Middle frontal gyrus (tissue), 1 donor: ENCODE measurements around the gene NOD1.

Experiments
- DNase-seq: peaks from one replicate; pipeline ENCODE4 v3.0.0-alpha.2; 2015; ENCODE audit warnings: low spot score; ENCODE audit errors: extremely low spot score

Gene NOD1

DNA sequence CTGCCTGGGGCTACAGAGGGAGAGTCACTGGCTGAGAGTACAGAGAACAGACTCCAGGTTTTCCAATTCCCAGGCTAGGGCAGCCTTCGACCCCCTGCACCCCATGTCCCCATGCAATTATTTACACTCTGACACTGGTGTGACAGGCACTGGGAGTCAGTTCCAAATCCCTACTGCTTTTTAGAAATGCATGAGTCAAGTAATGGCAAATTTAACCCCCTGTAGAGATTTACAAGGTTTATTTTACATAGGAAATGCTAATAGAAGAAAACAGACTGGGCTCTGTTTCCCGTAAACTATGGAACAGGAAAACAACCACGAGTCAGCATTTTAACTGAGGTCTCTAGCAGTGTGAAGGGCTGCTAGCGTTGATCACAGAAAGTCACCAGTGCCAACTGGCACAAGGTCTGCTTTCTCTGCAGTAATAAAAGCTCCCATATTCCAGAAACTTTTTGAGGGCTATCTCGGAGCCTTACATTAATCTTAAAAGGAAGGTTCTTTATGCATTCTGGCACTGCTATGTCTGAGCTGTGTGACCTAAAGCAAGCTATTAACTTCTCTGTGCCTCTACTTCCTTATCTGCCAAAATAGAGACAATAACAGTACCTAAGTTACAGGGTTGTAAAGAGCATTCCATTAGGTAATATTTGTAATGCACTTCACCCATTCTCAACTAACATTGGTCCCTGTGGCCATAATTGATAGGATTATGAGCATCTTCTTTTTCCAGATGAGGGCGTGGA is 28.2 kb downstream of the NOD1 start:
- no peak for DNase-seq

DNA sequence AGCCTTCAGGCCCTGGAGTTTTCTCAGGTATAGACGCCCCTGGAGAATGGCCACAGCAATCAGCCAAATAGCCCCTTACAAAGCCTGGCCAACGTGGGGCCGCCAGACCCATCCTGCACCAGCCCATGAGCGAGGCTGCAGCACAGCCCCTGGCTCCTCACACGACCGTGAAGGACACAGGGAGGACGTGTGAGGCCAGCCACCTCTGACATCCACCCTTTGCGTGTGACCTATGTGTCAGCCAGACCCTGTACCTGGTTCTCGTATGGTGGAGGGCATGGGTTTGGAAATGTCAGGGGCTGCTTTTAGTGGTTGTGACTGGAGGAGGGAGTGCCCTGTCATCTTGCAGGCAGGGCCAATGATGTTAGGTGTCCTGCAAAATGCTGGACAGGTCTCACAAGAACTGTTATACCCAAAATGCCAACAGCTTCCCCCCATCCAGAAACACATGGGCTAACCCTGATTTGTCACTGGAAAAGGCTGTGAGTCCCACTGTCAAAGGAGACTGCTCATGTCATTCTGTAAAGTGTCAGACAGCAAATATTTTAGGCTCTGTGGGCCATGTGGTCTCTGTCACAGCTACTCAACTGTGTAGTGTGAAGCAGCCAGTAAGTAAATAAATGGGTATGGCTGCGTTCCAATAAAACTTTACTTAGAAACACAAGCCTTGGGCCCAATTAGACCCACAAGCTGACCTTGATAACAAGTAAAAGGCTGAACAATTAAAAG is 30.0 kb downstream of the NOD1 start:
- DNase-seq, result no peak

DNA sequence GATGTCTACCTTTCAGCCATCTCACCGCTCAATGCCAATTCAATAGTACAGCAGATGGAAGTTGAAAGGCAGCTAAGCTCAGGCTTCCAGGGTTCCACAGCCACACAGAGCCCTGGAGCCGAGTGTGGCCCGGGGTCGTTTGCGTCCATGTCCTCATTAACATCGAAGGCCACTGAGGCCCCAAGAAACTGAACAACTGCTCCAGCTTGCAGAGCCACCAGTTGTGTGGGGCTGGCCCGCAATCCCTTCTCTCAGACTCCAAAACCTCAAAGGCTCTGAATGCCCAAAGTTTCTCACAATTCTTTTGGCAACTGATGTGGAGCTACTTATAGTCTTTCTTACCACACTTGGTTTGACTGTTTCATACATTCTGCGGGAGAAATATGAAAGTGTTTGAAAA is 31.1 kb downstream of the NOD1 start:
- DNase-seq, result no peak

DNA sequence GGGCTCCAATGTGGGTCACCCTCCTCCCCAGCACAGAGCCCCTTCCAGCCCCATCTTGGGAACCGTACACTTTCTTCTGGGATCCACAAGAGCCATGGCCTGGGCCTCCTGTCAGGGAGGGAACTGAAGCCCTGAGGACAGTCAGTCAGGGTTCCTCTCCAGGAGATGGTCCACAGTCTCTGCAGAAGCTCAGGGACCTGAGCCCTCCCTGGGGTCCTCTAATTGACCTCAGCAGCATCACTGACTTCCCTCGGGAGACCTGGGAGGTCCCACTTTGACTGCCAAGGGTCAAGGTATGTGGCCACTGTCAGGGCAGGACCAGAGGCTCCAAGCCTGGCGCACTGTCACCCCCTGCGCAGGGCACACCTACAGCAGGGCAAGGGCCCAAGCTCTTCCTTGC is 32.3 kb downstream of the NOD1 start:
- DNase-seq, result no peak

DNA sequence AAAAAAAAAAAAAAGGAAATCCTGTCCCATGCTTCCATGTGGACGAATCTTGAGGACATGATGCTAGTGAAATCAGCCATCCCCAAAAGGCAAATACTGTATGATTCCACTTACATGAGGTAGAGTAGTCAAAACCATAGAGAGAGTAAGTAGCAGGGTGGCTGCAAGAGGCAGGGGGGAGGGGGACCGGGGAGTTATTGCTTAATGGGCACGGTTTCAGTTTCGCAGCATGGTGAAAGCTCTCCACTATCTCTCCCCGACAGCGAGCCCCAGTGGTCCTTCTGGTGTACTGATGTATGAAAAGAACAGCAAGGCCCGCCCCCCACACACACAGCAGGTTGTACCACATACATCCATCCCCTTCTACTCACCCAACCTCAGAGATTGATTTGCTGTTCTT is 32.8 kb downstream of the NOD1 start:
- no peak for DNase-seq

DNA sequence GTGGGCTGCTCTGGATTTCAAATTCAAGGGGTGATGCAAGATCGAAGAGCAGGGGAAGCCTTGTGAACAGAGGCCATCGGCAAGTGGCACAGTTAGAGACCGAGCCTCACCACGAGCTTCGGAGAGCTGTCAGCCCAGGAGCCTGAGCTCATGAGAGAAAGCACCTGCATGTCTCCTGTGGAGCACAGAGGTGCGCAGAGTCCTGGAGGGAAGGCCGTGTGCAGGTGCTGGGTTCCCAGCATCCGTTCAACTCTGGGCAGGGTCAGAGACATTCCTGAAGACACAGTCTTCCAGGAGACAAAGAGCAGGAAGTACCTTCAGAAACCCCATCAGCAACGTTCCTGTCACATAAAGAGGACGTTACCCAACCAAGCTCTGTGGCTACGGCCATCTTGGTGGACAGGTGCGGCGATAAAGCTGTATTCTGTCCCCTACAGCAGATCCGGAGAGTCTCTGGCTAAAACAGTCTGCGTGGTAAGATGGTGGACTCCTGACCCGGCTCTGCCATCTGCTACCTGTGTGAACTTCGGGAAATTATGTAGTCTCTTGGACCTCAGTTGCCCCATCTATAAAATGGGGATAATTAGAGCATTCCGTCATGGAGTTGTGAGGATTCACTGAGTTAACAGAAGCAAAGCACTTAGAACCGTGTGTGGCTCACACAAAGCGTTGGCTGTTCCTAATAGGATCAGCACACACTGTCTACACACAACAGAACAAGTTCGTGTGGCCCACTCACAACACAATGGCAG is 40.6 kb downstream of the NOD1 start:
- no peak for DNase-seq

DNA sequence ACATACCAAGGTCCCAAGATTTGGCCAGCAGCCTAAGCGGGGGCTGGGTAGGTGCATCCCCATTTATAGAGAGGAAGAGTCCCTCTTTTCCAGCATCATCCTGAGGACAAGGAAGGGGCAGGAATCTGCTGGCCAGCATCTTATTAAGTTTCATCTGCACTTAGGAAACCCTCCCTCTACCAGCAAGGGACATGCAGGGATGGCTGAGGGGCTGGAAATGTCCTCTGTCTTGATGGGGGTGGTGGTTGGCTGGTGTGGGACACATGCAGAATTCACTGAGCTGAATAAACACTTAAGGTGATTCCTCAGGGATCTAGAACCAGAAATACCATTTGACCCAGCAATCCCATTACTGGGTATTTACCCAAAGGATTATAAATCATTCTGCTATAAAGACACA is 42.1 kb downstream of the NOD1 start:
- no peak for DNase-seq

DNA sequence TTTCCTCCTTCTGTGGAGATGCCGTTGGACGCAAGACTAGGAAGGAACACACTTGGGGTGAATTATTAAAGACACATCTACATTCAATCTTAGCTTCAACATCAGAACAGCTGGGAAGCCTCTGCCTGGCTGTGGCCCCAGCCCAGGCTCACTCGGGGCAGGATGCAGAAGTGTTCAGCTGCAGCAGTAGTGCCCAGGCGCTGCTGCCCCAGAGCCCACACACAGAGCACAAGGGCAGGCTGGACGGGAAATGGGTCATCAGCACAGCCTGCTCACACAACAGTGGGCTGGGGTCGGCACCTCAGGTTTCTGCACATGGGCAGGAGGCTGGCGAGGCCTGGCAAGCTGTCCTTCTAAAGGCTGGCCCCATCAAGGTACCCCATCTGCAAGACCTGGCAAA is 42.5 kb downstream of the NOD1 start:
- no peak for DNase-seq

DNA sequence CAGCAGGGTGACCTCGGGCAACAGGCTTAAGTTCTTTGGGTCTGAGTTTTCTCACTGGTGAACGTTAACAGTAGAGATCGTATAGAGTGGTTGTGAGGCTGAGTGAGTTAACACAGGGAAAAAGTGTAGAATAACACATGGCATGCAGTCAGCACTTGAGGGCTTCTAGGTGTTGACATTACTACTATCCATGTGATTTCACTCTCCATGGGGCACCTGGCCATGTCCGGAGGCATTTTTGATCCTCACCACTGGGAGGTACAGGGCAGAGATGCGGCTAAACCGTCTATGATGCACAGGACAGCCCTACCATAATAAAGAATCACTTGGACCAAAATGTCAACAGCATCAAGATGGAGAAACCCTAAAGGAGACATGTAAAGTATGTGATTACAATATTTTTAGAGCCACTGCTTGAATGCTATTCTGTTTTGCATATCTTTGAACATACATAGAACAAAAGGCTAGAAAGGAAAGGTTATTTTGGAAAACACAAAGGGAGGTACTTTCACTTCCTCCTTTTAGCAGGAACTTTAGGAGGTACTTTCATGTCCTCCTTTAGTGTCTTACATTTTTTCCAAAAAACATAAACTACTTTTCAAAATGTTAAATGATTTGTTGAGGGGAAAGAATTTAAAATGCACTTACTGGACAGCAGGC is 44.3 kb downstream of the NOD1 start:
- no peak for DNase-seq

DNA sequence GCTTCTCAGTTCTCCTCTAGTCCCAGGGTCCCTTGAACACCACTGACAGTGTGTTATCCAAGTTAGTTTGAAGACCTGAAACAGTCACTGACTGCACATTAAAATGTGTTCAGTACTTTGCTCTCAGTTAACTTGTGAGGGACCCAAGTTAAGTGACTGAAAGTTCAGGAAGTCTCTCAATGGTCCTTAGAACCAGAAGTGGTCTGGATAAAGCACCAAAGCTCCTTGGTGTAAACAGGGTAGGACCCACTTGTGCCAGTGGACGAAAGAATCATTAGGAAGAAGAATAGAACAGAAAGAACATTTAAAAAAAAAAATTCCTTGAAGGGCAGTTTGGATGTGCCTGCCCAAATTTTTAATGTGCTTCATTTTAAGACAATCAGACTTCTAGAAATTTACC is 45.1 kb downstream of the NOD1 start:
- no peak for DNase-seq

DNA sequence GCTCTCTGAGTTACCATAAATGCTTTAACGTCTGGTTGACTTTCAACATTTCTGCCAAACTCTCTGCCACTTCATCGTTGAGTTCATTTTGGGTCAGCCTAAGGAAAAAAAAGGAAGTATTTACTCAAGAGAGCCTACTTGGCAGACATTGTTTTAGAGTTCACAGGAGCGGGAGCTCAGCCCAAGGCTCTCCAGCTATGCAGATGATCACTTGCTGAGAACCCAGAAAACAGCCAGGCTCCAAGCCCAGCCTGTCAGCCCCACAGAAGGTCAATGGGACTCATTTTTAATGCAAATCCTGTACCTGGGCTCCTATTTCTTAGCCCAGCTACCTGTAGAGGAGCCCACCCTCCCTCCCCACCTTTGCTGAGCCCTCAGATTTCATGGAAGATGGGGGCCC is 45.5 kb downstream of the NOD1 start:
- DNase-seq, result peak; percentile 46

DNA sequence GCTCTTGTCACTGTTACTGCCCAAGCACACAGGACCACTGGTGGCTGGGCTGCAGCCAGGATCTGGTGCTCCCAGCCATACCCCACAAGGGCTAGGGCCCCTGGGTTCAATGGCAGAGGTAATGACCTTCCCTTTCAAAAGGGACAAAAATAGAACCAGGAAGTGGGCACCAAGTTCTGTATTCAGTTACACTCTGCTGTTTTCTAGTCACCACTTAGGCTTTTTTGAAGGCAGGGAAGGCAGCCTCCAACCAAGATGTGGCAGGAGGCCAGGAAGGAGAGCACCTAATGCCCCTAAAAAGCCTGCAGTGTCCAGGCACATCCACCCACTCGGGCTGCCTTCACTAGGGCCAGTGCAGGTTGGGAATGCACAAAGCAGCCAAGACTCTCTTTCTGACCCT is 47.8 kb downstream of the NOD1 start:
- DNase-seq, result no peak

DNA sequence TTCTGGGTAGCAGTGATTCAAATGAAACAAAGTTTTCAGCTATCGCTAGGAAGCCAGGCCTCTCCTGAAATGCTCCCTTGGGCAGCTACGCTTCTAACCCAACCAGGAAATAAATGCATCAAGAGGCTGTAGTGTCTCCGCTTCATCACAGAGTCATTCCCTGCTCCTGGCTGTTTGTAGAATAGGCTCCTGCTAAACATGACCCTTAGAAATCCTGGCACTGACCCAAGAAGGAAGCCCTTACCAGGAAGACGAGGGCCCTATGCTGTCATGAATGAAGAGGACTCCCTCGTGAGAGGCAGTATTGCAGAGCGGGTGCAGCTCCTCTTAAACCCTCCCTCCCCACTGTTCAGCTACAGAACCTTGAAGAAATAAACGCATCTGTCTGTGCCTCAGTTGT is 48.3 kb downstream of the NOD1 start:
- DNase-seq, result no peak

DNA sequence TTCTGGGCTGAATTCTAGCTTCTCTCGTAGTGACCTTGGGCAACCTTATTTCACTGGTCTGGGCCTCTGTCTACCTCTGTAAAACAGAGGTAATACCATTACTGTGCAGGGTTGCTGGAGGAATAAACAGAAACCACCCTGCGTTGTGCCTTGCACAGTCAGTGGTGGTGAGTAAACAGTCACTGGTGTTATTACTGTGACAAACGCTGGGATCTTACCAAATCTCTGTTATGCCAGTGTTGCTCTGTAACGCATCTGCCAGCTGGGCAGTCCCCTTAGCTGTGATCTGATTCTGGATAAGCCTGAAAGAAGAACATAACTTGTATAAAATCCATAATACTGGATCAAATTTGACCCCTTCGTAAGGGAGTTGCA is 49.4 kb downstream of the NOD1 start:
- no peak for DNase-seq

DNA sequence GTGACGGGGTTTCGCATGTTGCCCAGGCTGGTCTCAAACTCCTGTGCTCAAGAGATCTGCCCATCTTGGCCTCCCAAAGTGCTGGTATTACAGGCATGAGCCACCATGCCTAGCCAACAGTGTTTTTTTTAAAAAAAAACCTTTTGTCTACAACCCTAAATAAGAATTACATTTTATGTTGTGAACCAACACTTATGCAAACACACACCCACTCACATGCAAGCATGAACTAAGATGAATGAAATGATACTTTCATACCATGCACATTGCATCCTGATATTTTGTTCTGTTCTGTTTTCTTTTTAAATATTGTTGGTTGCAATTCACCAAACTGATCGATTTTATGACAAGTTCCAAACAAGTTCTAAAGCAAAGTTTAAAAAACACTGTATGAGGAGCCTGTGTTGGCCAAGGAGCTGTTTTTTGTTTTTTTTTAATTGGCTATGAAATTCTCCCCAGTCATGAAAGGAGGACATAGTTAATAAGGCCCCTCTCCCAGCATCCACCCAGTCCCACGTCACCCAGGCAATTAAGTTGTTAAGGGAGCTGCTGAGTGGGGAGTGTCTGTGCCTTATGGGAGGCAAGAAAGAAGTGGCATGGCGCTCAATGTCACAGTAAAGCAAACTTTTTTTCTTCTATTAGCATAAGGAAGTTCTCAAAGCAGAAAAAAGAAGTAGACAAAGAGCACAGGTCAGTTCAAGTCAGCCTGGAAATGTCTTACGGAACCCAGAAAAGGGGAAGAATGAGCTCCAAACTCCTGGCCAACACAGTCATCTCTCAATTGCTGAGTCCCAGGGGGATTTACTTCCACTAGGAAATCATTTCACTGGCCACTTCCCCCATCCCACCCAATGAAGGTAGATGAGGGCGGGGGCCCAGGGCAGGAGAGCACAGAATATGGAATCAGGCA is 50.1 kb downstream of the NOD1 start:
- DNase-seq, result no peak

DNA sequence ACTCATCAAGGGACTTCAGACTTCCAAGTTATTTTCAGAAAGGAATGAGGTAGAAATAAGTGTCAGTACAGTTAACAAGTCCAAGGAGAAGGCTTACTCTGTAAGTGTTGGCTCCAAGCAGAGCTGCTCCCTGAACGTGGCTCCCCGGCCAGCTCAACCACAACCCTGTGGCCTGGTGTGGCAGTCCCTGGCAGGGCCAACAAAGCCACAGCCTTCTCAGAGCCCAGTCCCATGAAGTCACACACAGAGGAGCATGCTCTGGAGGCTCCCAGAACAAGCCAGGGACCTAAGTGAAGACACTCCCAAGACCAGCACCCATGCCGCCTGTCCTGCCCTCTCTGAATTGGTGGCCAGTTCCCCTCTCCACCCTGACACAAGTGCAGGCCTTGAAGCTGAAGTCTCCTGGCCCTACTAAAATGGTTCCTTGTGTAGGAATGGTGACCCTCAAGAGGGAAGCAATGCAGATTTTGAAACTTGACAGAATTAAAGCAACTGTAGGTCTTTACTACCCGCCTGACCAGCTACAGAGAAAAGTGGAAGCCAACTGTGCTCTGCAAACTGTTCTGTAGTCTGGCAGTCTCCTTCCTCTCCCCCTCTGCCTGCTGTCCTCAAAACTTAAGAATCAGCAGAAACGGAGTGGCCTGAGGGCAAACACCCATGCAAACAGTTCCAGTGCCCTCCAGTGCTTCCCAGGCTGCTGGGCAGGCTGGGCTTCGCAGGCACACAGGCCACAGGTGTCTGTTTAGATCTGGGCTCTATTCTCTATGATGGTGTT is 51.1 kb downstream of the NOD1 start:
- no peak for DNase-seq

DNA sequence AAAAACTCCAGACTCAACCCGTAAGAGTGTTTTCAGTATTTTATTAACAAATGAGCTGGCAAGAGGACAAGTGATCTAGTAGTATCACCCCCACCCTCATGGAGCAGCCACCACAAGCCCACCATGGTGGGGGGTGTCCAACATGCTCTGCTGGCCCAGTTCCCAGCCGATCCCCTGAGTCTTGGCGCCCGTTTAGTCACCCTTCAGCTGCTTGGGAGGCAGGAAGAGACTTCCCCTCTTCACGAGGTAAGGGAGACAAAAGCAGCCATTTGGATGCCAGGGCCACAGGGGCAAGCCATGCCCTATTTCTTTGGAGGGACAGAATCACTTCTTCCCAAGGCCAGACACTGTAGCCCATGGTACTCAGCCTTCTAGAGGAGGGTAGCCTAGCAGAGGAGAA is 54.1 kb downstream of the NOD1 start:
- no peak for DNase-seq

DNA sequence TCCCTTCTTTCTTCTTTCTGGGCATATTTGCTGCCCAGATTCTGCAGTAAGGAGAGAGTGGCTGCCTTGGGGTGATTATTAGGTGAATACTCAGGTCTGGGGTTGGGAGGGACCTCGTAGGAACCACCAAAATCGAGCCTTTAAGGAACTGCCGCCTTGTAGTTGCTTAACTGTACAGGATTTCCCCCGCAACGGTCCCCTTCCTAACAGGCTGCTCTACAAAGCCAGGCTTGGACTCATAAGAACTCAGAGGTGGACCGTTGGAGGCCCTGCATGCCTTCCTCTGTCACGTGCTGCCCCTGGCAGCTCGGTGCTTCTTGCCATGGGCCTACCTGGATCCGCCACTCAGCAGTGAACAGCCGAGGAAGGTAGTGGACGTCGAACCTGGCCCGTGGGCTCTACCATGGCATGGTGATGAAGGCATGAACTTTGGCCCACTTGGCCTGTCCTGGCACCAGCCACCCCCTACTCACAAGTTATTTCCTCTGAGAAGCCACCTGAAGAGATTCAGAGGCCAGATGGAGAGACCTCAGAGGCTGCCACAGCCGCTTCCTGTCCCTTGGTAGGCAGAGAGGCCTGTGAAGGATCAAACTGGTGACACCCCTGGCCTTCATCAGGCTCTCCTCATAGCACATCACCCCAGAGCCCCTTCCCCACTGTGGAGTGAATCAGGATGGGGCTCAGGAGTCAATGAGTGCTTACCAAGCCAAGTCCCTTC is 54.6 kb downstream of the NOD1 start:
- no peak for DNase-seq

DNA sequence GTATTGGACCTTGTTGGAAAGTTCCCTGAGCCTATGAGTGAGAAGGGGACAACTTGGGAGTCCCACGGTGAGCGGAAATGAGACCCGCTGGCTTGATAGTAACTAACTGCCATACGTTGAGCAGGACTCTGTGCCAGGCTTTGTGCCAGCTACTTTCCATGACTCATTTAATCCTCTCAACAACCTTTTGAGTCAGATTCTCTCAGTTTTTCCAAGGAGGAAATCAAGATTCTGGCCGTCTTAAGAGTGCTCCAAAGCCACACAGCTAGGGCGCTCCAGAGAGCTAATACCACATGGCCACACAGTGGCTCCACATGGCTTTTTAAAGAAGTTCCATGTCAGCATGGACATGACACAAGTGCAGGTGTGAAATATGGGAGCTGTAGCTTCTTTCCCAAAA is 55.7 kb downstream of the NOD1 start:
- no peak for DNase-seq
